ENCODE results near the gene LBHD1. TPM values are rescaled to one million over a fixed set of nuclear protein-coding genes. Genes with fewer than 3 reads are reported as not detected.
A peak's percentile ranks its signal among the peaks of the same experiment; 100 is the strongest.

LBHD1 gene
- total RNA-seq, 1 donor from 2014 or later, result 2.1 TPM

- H3K9me3 ChIP-seq (replicated peaks), result no peaks in the 10 kb centered on the region
- TF ChIP-seq CTCF (IDR thresholded peaks at IDR 0.05; ENCODE audit: borderline replicate concordance), result no peak
- H3K4me3 ChIP-seq, result no peak overlapping the region
- peaks cover 61% of the 10 kb centered on the region for H3K4me1 ChIP-seq
- H3K27ac ChIP-seq (replicated peaks), result no peak overlapping the region
- no peaks in the 10 kb centered on the region for H3K27me3 ChIP-seq (ENCODE audit: low read depth)
- peaks cover 48% of the 10 kb centered on the region for H3K36me3 ChIP-seq
- intact Hi-C loops (cut with micrococcal nuclease), result no loop called here
- DNase-seq, result no peak
Measured at GRCh38 chr11:62647609-62648005, 24.5 kb downstream of the LBHD1 start.

GRCh38 chr11:62646825-62647608, 25.1 kb downstream of the LBHD1 start:
- Histone ChIP-seq H3K9me3 (replicated peaks) (no peaks in the 10 kb centered on the region), H3K27me3 (ENCODE audit: low read depth) (no peaks in the 10 kb centered on the region), H3K27ac (replicated peaks) (peak overlapping the region; percentile 97), H3K4me1 (peaks cover 55% of the 10 kb centered on the region), H3K4me3 (peak overlapping the region; percentile 97), H3K36me3 (peaks cover 51% of the 10 kb centered on the region)
- intact Hi-C loops (cut with micrococcal nuclease), result no loop called here
- no peak for DNase-seq
- no peak for TF ChIP-seq CTCF (IDR thresholded peaks at IDR 0.05; ENCODE audit: borderline replicate concordance)

- no peak for TF ChIP-seq CTCF (IDR thresholded peaks at IDR 0.05; ENCODE audit: borderline replicate concordance)
- Histone ChIP-seq H3K27me3 (ENCODE audit: low read depth) (no peaks in the 10 kb centered on the region), H3K27ac (replicated peaks) (peak within 1 kb of the TSS; percentile 97), H3K9me3 (replicated peaks) (no peaks in the 10 kb centered on the region), H3K36me3 (peaks cover 51% of the 10 kb centered on the region), H3K4me1 (peaks cover 50% of the 10 kb centered on the region), H3K4me3 (peak within 1 kb of the TSS; percentile 97)
- intact Hi-C loops (cut with micrococcal nuclease), result no loop called here
- DNase-seq, result peak; percentile 99
Measured at GRCh38 chr11:62645946-62646824, 25.9 kb downstream of the LBHD1 start, which contains the start of gene GANAB. GANAB (minus strand) TSS chr11:62646613; CDS start chr11:62646599, 14 bp downstream.

GRCh38 chr11:62645671-62645945, 26.5 kb downstream of the LBHD1 start:
- DNase-seq, result no peak
- Histone ChIP-seq H3K9me3 (replicated peaks) (no peaks in the 10 kb centered on the region), H3K4me3 (peak overlapping the region; percentile 97), H3K27ac (replicated peaks) (peak overlapping the region; percentile 97), H3K27me3 (ENCODE audit: low read depth) (no peaks in the 10 kb centered on the region), H3K36me3 (peaks cover 51% of the 10 kb centered on the region), H3K4me1 (peaks cover 52% of the 10 kb centered on the region)
- no peak for TF ChIP-seq CTCF (IDR thresholded peaks at IDR 0.05; ENCODE audit: borderline replicate concordance)
- intact Hi-C loops (cut with micrococcal nuclease), result no loop called here

GRCh38 chr11:62644220-62644619, 27.8 kb downstream of the LBHD1 start:
- H3K27ac ChIP-seq (replicated peaks), result no peak overlapping the region
- no peak overlapping the region for H3K4me3 ChIP-seq
- peaks cover 50% of the 10 kb centered on the region for H3K36me3 ChIP-seq
- TF ChIP-seq CTCF (IDR thresholded peaks at IDR 0.05; ENCODE audit: borderline replicate concordance), result no peak
- H3K4me1 ChIP-seq, result peaks cover 56% of the 10 kb centered on the region
- no peaks in the 10 kb centered on the region for H3K27me3 ChIP-seq (ENCODE audit: low read depth)
- no peak for DNase-seq
- H3K9me3 ChIP-seq (replicated peaks), result no peaks in the 10 kb centered on the region
- intact Hi-C loops (cut with micrococcal nuclease), result no loop called here
